CD14-positive monocyte (primary cell): ENCODE data around the gene BAIAP2L1. TPM values are rescaled to one million over a fixed set of nuclear protein-coding genes. Genes with fewer than 3 reads are reported as not detected.

Experiments
- DNase-seq, 3 donors: peaks; one replicate each; pipeline ENCODE4 v3.0.0-alpha.2; 2011 to 2022
- H2AFZ ChIP-seq: 2 replicates; pipeline ENCODE4 v1.6.0; 2012; ENCODE audit warnings: mild to moderate bottlenecking, low read depth, low read length, inconsistent platforms; ENCODE audit not compliant: insufficient read depth, poor library complexity, severe bottlenecking
- H3K27ac ChIP-seq, 2 donors: 1 replicate in 1 of 2; 2 replicates in 1 of 2; pipeline ENCODE4 v1.5.1; 2012 to 2013; ENCODE audit warnings: low read length in 2 of 2, control low read depth in 1 of 2, inconsistent platforms in 1 of 2, low read depth in 1 of 2, mild to moderate bottlenecking in 1 of 2
- H3K27me3 ChIP-seq, 2 donors: one replicate each; pipeline versions ENCODE4 v1.6.0 to v1.6.1; 2011 to 2013; ENCODE audit warnings: low read length in 2 of 2; ENCODE audit not compliant: control insufficient read depth in 2 of 2, insufficient read depth in 2 of 2
- H3K36me3 ChIP-seq, 2 donors: replicated peaks in 1 of 2; 1 replicate in 1 of 2; 2 replicates in 1 of 2; pipeline versions ENCODE4 v1.5.1 to v1.6.1; 2012 to 2013; ENCODE audit warnings: low read length in 2 of 2, control low read depth in 1 of 2, inconsistent platforms in 1 of 2, mild to moderate bottlenecking in 1 of 2; ENCODE audit not compliant: insufficient read depth in 2 of 2, control insufficient read depth in 1 of 2
- H3K4me1 ChIP-seq, 2 donors: 1 replicate in 1 of 2; 2 replicates in 1 of 2; pipeline versions ENCODE4 v1.5.1 to v1.6.1; 2012 to 2013; ENCODE audit warnings: low read length in 2 of 2, control low read depth in 1 of 2, inconsistent platforms in 1 of 2, mild to moderate bottlenecking in 1 of 2, moderate library complexity in 1 of 2; ENCODE audit not compliant: insufficient read depth in 2 of 2, control insufficient read depth in 1 of 2
- H3K4me2 ChIP-seq: replicated peaks from 2 replicates; pipeline ENCODE3; 2012; ENCODE audit warnings: low read length, moderate library complexity, mild to moderate bottlenecking; ENCODE audit not compliant: poor library complexity, severe bottlenecking; ENCODE audit errors: extremely low read depth
- H3K4me3 ChIP-seq, 3 experiments: fragments of 200-600 bp in 1 of 3; sonication (generic) in 1 of 3; replicated peaks in 1 of 3; 1 replicate in 2 of 3; 2 replicates in 1 of 3; pipeline ENCODE4 v1.5.1; 2011 to 2013; ENCODE audit warnings: low read length in 3 of 3, mild to moderate bottlenecking in 3 of 3, control low read depth in 2 of 3, low read depth in 2 of 3, inconsistent platforms in 1 of 3, moderate library complexity in 1 of 3
- H3K79me2 ChIP-seq: 2 replicates; pipeline ENCODE4 v1.6.0; 2012; ENCODE audit warnings: mild to moderate bottlenecking, control low read depth, inconsistent platforms, low read length, moderate library complexity; ENCODE audit not compliant: insufficient read depth
- H3K9ac ChIP-seq: 2 replicates; pipeline ENCODE4 v1.6.0; 2017; ENCODE audit warnings: low read length, mild to moderate bottlenecking; ENCODE audit not compliant: insufficient read depth, poor library complexity, severe bottlenecking
- H3K9me3 ChIP-seq, 2 donors: replicated peaks in 1 of 2; 1 replicate in 1 of 2; 2 replicates in 1 of 2; pipeline versions ENCODE4 v1.5.1 to v1.6.1; 2012 to 2013; ENCODE audit warnings: low read length in 2 of 2, control low read depth in 1 of 2; ENCODE audit not compliant: control insufficient read depth in 1 of 2, insufficient read depth in 1 of 2
- H4K20me1 ChIP-seq: 2 replicates; pipeline ENCODE4 v1.6.0; 2012; ENCODE audit warnings: mild to moderate bottlenecking, low read length, control low read depth, moderate library complexity; ENCODE audit not compliant: insufficient read depth
- H3K27ac Mint-ChIP-seq, 7 donors: one replicate each; pipeline ENCODE4 v1.8.0; 2020; ENCODE audit warnings: mild to moderate bottlenecking in 7 of 7, mixed read lengths in 7 of 7, moderate library complexity in 6 of 7, inconsistent platforms in 2 of 7
- H3K27me3 Mint-ChIP-seq, 3 donors: one replicate each; pipeline ENCODE4 v1.8.0; 2021 to 2022; ENCODE audit warnings: low read depth in 3 of 3, mild to moderate bottlenecking in 3 of 3, mixed read lengths in 3 of 3, moderate library complexity in 3 of 3, inconsistent platforms in 1 of 3
- H3K36me3 Mint-ChIP-seq, 2 donors: one replicate each; pipeline ENCODE4 v1.8.0; 2020; ENCODE audit warnings: mixed read lengths in 2 of 2, inconsistent platforms in 1 of 2, mild to moderate bottlenecking in 1 of 2
- H3K4me1 Mint-ChIP-seq: one replicate; pipeline ENCODE4 v1.8.0; 2020; ENCODE audit warnings: mild to moderate bottlenecking, mixed read lengths
- H3K4me3 Mint-ChIP-seq, 2 donors: one replicate each; pipeline ENCODE4 v1.8.0; 2020; ENCODE audit warnings: mild to moderate bottlenecking in 2 of 2, mixed read lengths in 2 of 2, moderate library complexity in 1 of 2
- H3K9me3 Mint-ChIP-seq, 7 donors: one replicate each; pipeline ENCODE4 v1.8.0; 2020 to 2022; ENCODE audit warnings: mixed read lengths in 7 of 7, mild to moderate bottlenecking in 6 of 7, moderate library complexity in 6 of 7, inconsistent platforms in 2 of 7
- CTCF ChIP-seq: fragments of 200-600 bp; IDR thresholded peaks from one replicate; pipeline ENCODE4 v1.8.0; 2022; ENCODE audit warnings: antibody characterized with exemption, mild to moderate bottlenecking
- WGBS: methylation state at CpG from one replicate; pipeline ENCODE4 v1.1.5; 2013; ENCODE audit warnings: missing lambda C conversion rate; ENCODE audit not compliant: insufficient coverage; 5-methylcytosine and 5-hydroxymethylcytosine counted together
- intact Hi-C, 2 donors: fragments of 100-400 bp; cut with micrococcal nuclease; formaldehyde crosslinking; loops; one replicate each; pipeline versions ENCODE4 v1.15.0 to v1.15.1; 2023
- polyA plus RNA-seq, 3 donors: library from polyadenylated mRNA; depleted of rRNA in 1 of 3; unstranded in 2 of 3; stranded (reverse) in 1 of 3; fragments of 300-500 nt in 2 of 3; fragments of >200 nt in 1 of 3; fragmentation: Illumina TruSeq in 2 of 3; gene quantifications; 1 replicate in 2 of 3; 2 replicates in 1 of 3; pipeline ENCODE4 v1.2.3, GENCODE V29; 2012 to 2021

BAIAP2L1 gene
- polyA plus RNA-seq, 3 donors = 0.17 to 0.52 TPM; not detected in 1

DNA sequence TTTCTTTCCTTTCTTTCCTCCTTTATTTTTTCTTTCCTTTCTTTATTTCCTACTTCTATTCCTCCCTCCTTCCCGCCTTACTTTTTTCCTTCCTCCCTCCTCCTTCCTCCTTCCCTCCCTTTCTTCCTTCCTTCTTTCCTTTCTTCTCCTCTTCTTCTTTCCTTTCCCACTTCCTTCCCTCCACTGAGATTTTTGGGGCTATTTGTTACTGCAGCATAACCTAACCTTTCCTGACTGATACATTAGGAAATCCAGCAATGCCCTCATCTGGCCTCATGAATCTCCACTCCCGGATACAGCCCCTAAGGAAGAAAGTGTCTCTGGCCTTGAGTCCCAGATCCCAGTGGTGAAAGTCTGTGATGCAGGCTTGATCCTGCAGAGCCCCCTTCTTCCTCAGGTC, 38.6 kb upstream of the BAIAP2L1 start:
- Mint-ChIP-seq H3K27me3 (peaks cover 4 to 10% (median 8%) of the 10 kb centered on the region in 3 donors), H3K4me3 (no peak overlapping the region), H3K4me1 (peaks cover 5% of the 10 kb centered on the region), H3K36me3 (no peaks in the 10 kb centered on the region), H3K9me3 (peaks cover 7 to 20% (median 11%) of the 10 kb centered on the region in 7 donors), H3K27ac (no peak overlapping the region)
- Histone ChIP-seq H3K4me2 (no peak overlapping the region), H2AFZ (no peak overlapping the region), H3K27me3 (no peaks in the 10 kb centered on the region), H3K27ac (no peak overlapping the region), H3K4me1 (peaks cover 5 to 6% of the 10 kb centered on the region in 2 donors), H3K9me3 (peaks cover 3 to 8% of the 10 kb centered on the region in 2 donors), H3K9ac (no peak overlapping the region), H3K36me3 (no peaks in the 10 kb centered on the region), H3K4me3 (no peak overlapping the region), H4K20me1 (no peaks in the 10 kb centered on the region), H3K79me2 (no peaks in the 10 kb centered on the region)
- no peak for TF ChIP-seq CTCF
- DNase-seq = no peak
- WGBS = 50% methylated on average over 2 of the region's 2 CpGs
- intact Hi-C loops = no loop called here

- peaks cover 0 to 6% (median 2%) of the 10 kb centered on the region in 7 donors for H3K9me3 Mint-ChIP-seq
- H3K36me3 ChIP-seq = no peaks in the 10 kb centered on the region
- no peak for DNase-seq
- H3K36me3 Mint-ChIP-seq = no peaks in the 10 kb centered on the region
- peaks cover 0 to 3% of the 10 kb centered on the region in 2 donors for H3K9me3 ChIP-seq
- intact Hi-C loops = loop anchor here in 1 of 2 donors (2.0 kb wide), 1 partner anchor 407 kb away; no protein-coding TSS in a partner anchor
- peaks cover 5% of the 10 kb centered on the region for H3K4me1 Mint-ChIP-seq
- H3K27ac ChIP-seq = no peak overlapping the region
- H3K4me1 ChIP-seq = peaks cover 5 to 6% of the 10 kb centered on the region in 2 donors
- H3K27me3 ChIP-seq = no peaks in the 10 kb centered on the region
- H3K27me3 Mint-ChIP-seq = peaks cover 4 to 10% (median 7%) of the 10 kb centered on the region in 3 donors
- TF ChIP-seq CTCF = no peak
- H4K20me1 ChIP-seq = no peaks in the 10 kb centered on the region
- no peak overlapping the region for H3K4me2 ChIP-seq
- no peak overlapping the region for H3K9ac ChIP-seq
- peak overlapping the region in 1 of 7 donors; percentile 35 for H3K27ac Mint-ChIP-seq
- no peak overlapping the region for H3K4me3 ChIP-seq
- H2AFZ ChIP-seq = no peak overlapping the region
- 88% methylated on average over 9 of the region's 10 CpGs for WGBS
- H3K4me3 Mint-ChIP-seq = no peak overlapping the region
- H3K79me2 ChIP-seq = no peaks in the 10 kb centered on the region
These were observed 33.2 kb upstream of the BAIAP2L1 start for GRCh38 chr7:98434087-98434486.
